Inflammatory macrophage treated with lipopolysaccharide for 4 hours (primary cell): ENCODE measurements around the gene ARL2.
"Not testable (repeated sequence)": the region's sequence is repeated elsewhere in the genome, so short reads cannot be mapped to it uniquely, and the experiment has no call there.

Source experiments
- DNase-seq: peaks from one replicate; pipeline ENCODE4 v3.0.0-alpha.2; 2020

The ARL2 gene

GRCh38 chr11:65013888-65014725, at the start of gene ARL2:
TSS of gene ARL2 (plus strand) at chr11:65014160. CDS start at chr11:65014208, 48 bp downstream.
- peak; percentile 92 for DNase-seq

- no peak for DNase-seq
Measured at GRCh38 chr11:64967375-64967774, 46.6 kb upstream of the ARL2 start.

GRCh38 chr11:64969209-64969608, 44.8 kb upstream of the ARL2 start:
- peak; percentile 12 for DNase-seq

GRCh38 chr11:64970731-64971151, 43.2 kb upstream of the ARL2 start:
- no peak for DNase-seq

- DNase-seq = peak; percentile 82
Measured at GRCh38 chr11:64971421-64972233, 42.3 kb upstream of the ARL2 start, which contains the start of gene MAJIN. TSS of gene MAJIN (minus strand) at chr11:64972108. CDS start at chr11:64959405, 12,703 bp downstream.

GRCh38 chr11:64974124-64974523, 39.8 kb upstream of the ARL2 start:
- no peak for DNase-seq

GRCh38 chr11:64976651-64977050, 37.3 kb upstream of the ARL2 start:
- no peak for DNase-seq

- DNase-seq = not testable (repeated sequence)
Measured at GRCh38 chr11:64983339-64983738, 30.6 kb upstream of the ARL2 start.

GRCh38 chr11:64987998-64988854, 25.7 kb upstream of the ARL2 start:
- DNase-seq = no peak

- DNase-seq = no peak
Measured at GRCh38 chr11:64989416-64989815, 24.5 kb upstream of the ARL2 start.

- DNase-seq = peak; percentile 51
Measured at GRCh38 chr11:64990222-64990923, 23.6 kb upstream of the ARL2 start.

- no peak for DNase-seq
Measured at GRCh38 chr11:64994318-64994717, 19.6 kb upstream of the ARL2 start.

GRCh38 chr11:64996327-64996709, 17.6 kb upstream of the ARL2 start:
- DNase-seq = no peak

- DNase-seq = peak; percentile 94
Measured at GRCh38 chr11:64996710-64997380, 17.1 kb upstream of the ARL2 start, which contains the start of gene BATF2. TSS of gene BATF2 (minus strand) at chr11:64996971. CDS start at chr11:64996914, 57 bp downstream.

- DNase-seq = no peak
Measured at GRCh38 chr11:64998141-64998540, 15.8 kb upstream of the ARL2 start.

GRCh38 chr11:64998690-64999431, 15.1 kb upstream of the ARL2 start:
- no peak for DNase-seq

- no peak for DNase-seq
Measured at GRCh38 chr11:64999478-64999877, 14.5 kb upstream of the ARL2 start.

- DNase-seq = no peak
Measured at GRCh38 chr11:65002706-65003105, 11.3 kb upstream of the ARL2 start.

GRCh38 chr11:65003282-65003681, 10.7 kb upstream of the ARL2 start:
- DNase-seq = no peak

- not testable (repeated sequence) for DNase-seq
Measured at GRCh38 chr11:65003968-65004367, 10.0 kb upstream of the ARL2 start.

- no peak for DNase-seq
Measured at GRCh38 chr11:65008016-65008415, 5.9 kb upstream of the ARL2 start.
